Cardiac fibroblast (primary cell): ENCODE data around the gene HSPA1B.

Experiments
- DNase-seq, 2 donors: peaks; one replicate each; pipeline versions ENCODE4 v3.0.0 to v3.0.0-alpha.2; 2010; ENCODE audit warnings: low read depth in 2 of 2
- H3K4me3 ChIP-seq, 2 donors: replicated peaks in 1 of 2; 1 replicate in 1 of 2; 2 replicates in 1 of 2; pipeline ENCODE4 v1.5.1; 2011; ENCODE audit warnings: low read depth in 2 of 2, low read length in 2 of 2, mild to moderate bottlenecking in 2 of 2, moderate library complexity in 1 of 2
- CTCF ChIP-seq: IDR thresholded peaks from one replicate; pipeline ENCODE4 v1.5.1; 2011; ENCODE audit warnings: low read depth, mild to moderate bottlenecking, low read length, inconsistent platforms

The HSPA1B gene

GRCh38 chr6:31827286-31828079 is at the start of gene HSPA1B:
HSPA1B (plus strand) TSS chr6:31827738; CDS start chr6:31827951, 213 bp downstream.
- peak within 1 kb of the TSS; percentile 73 to 78 for H3K4me3 ChIP-seq
- no peak for TF ChIP-seq CTCF
- DNase-seq = peak; percentile 100

- no peak for TF ChIP-seq CTCF
- no peak overlapping the region for H3K4me3 ChIP-seq
- DNase-seq = no peak
These were observed 49.3 kb upstream of the HSPA1B start for GRCh38 chr6:31778193-31778592.

- no peak overlapping the region for H3K4me3 ChIP-seq
- no peak for DNase-seq
- TF ChIP-seq CTCF = no peak
These were observed 48.3 kb upstream of the HSPA1B start for GRCh38 chr6:31778999-31779885.

GRCh38 chr6:31779908-31780307 is 47.6 kb upstream of the HSPA1B start:
- no peak for TF ChIP-seq CTCF
- no peak overlapping the region for H3K4me3 ChIP-seq
- no peak for DNase-seq

GRCh38 chr6:31780507-31781243 is 46.9 kb upstream of the HSPA1B start:
- DNase-seq = no peak
- TF ChIP-seq CTCF = no peak
- no peak overlapping the region for H3K4me3 ChIP-seq

GRCh38 chr6:31781244-31782125 is 46.1 kb upstream of the HSPA1B start:
- no peak for DNase-seq
- H3K4me3 ChIP-seq = no peak overlapping the region
- no peak for TF ChIP-seq CTCF
